A549 (cell line): ENCODE measurements around the gene LUZP1. TPM values are rescaled to one million over a fixed set of nuclear protein-coding genes. Genes with fewer than 3 reads are reported as not detected.

Source experiments
- ATAC-seq, 2 experiments: fragments of 200-7000 bp in 1 of 2; fragments of >200 bp in 1 of 2; cut with Nextera tagmentation in 1 of 2; cut with Tn5 transposase in 1 of 2; 3 replicates each; pipeline versions ENCODE4 v1.8.0 to v1.9.1; 2018 to 2020; ENCODE audit warnings: mild to moderate bottlenecking in 1 of 2, moderate library complexity in 1 of 2
- CTCF ChIA-PET: fragments of 300-600 bp; sonication (Branson Sonifier 250); formaldehyde crosslinking; extraction: SDS; loops from one replicate; lab custom pipeline; 2021; ENCODE audit warnings: antibody characterized with exemption, inconsistent platforms; lab: Yijun Ruan, JAX
- POLR2A ChIA-PET: fragments of 350-600 bp; formaldehyde crosslinking; extraction: SDS; loops from one replicate; lab custom pipeline; 2021; ENCODE audit warnings: antibody characterized with exemption, inconsistent platforms; lab: Yijun Ruan, JAX
- DNase-seq, 2 experiments: peaks; one replicate each; pipeline versions ENCODE4 v3.0.0 to v3.0.0-alpha.2; 2011 to 2016; ENCODE audit warnings: low read depth in 1 of 2, low spot score in 1 of 2
- FAIRE-seq: peaks from 2 replicates; lab custom pipeline; 2011; peaks lifted over from hg19 to GRCh38; lab: Jason Lieb, UNC
- H3K27ac ChIP-seq, 2 experiments: fragments of >200 bp; sonication (Bioruptor Twin); formaldehyde crosslinking; 3 replicates each; pipeline ENCODE4 v1.5.1; 2016 to 2017
- H3K4me1 ChIP-seq: fragments of >200 bp; sonication (Bioruptor Twin); formaldehyde crosslinking; 3 replicates; pipeline ENCODE4 v1.6.1; 2016
- H3K4me2 ChIP-seq: fragments of >200 bp; sonication (Bioruptor Twin); formaldehyde crosslinking; 3 replicates; pipeline ENCODE4 v1.6.1; 2016
- H3K4me3 ChIP-seq: fragments of >200 bp; sonication (Bioruptor Twin); formaldehyde crosslinking; 3 replicates; pipeline ENCODE4 v1.5.1; 2016
- H3K9me3 ChIP-seq: fragments of >200 bp; sonication (Bioruptor Twin); formaldehyde crosslinking; 3 replicates; pipeline ENCODE4 v1.6.1; 2016
- BHLHE40 ChIP-seq: IDR thresholded peaks from 2 replicates; pipeline ENCODE4 v1.6.1; 2012; ENCODE audit warnings: low read depth, low read length, inconsistent platforms
- CHD4 ChIP-seq: fragments of 200-600 bp; sonication (generic); IDR thresholded peaks from 2 replicates; pipeline ENCODE4 v1.6.1; 2016; ENCODE audit warnings: antibody characterized with exemption, mild to moderate bottlenecking, borderline replicate concordance
- E2F6 ChIP-seq: IDR thresholded peaks from 2 replicates; pipeline ENCODE4 v1.6.1; 2012; ENCODE audit warnings: low read depth, borderline replicate concordance
- EHMT2 ChIP-seq: fragments of 200-600 bp; sonication (generic); IDR thresholded peaks from 2 replicates; pipeline ENCODE4 v1.6.1; 2016; ENCODE audit warnings: antibody characterized with exemption, low read depth, mild to moderate bottlenecking, moderate library complexity
- ESRRA ChIP-seq: fragments of 150-350 bp; IDR thresholded peaks from 2 replicates; pipeline ENCODE4 v1.6.1; 2014; ENCODE audit warnings: mild to moderate bottlenecking, low read length, borderline replicate concordance
- FOSL2 ChIP-seq, 2 experiments: fragments of 450-650 bp in 1 of 2; fragments of >200 bp in 1 of 2; sonication (Bioruptor Twin) in 1 of 2; formaldehyde crosslinking; IDR thresholded peaks; 2 replicates each; pipeline versions ENCODE4 v1.5.0 to v1.6.1; 2016 to 2020; ENCODE audit warnings: mild to moderate bottlenecking in 1 of 2, moderate library complexity in 1 of 2
- GATA3 ChIP-seq: IDR thresholded peaks from 2 replicates; pipeline ENCODE4 v1.6.1; 2012; ENCODE audit warnings: borderline replicate concordance
- HDAC2 ChIP-seq: fragments of 200-600 bp; sonication (generic); IDR thresholded peaks from 2 replicates; pipeline ENCODE4 v1.6.1; 2016
- HEYL ChIP-seq: fragments of 250-450 bp; sonication (Bioruptor Pico); IDR thresholded peaks from 2 replicates; pipeline ENCODE4 v1.8.0; 2021; ENCODE audit warnings: mild to moderate bottlenecking, moderate library complexity
- HOXB13 ChIP-seq: fragments of 250-450 bp; sonication (Bioruptor Pico); IDR thresholded peaks from 2 replicates; pipeline ENCODE4 v1.5.0; 2020; ENCODE audit warnings: low read depth, mild to moderate bottlenecking, moderate library complexity
- JUN ChIP-seq, 2 experiments: fragments of >200 bp; sonication (Bioruptor Twin); formaldehyde crosslinking; IDR thresholded peaks; 2 replicates in 1 of 2; 3 replicates in 1 of 2; pipeline ENCODE4 v1.6.1; 2016 to 2017
- MAFK ChIP-seq: fragments of 450-650 bp; IDR thresholded peaks from 2 replicates; pipeline ENCODE4 v1.6.1; 2014; ENCODE audit not compliant: partially characterized antibody
- MAX ChIP-seq: IDR thresholded peaks from 2 replicates; pipeline ENCODE4 v1.6.1; 2012
- MAZ ChIP-seq: fragments of 150-350 bp; IDR thresholded peaks from 2 replicates; pipeline ENCODE4 v1.6.1; 2014; ENCODE audit warnings: antibody characterized with exemption, low read depth, low read length, borderline replicate concordance
- NR3C1 ChIP-seq: fragments of >200 bp; sonication (Bioruptor Twin); formaldehyde crosslinking; IDR thresholded peaks from 3 replicates; pipeline ENCODE4 v1.6.1; 2017
- POLR2A ChIP-seq: IDR thresholded peaks from 2 replicates; pipeline ENCODE4 v1.6.1; 2012; ENCODE audit warnings: mild to moderate bottlenecking, low read length
- POLR2AphosphoS2 ChIP-seq: conservative IDR thresholded peaks from 2 replicates; pipeline ENCODE4 v1.6.1; 2012; ENCODE audit warnings: low read length, improper control_type of control experiment, inconsistent platforms
- RAD21 ChIP-seq, 2 experiments: fragments of >200 bp in 1 of 2; sonication (Bioruptor Twin) in 1 of 2; formaldehyde crosslinking in 1 of 2; IDR thresholded peaks in 1 of 2; conservative IDR thresholded peaks in 1 of 2; 2 replicates in 1 of 2; 3 replicates in 1 of 2; pipeline ENCODE4 v1.6.1; 2012 to 2018; ENCODE audit warnings: inconsistent platforms in 1 of 2
- RARB ChIP-seq: fragments of 250-450 bp; sonication (Bioruptor Pico); IDR thresholded peaks from 2 replicates; pipeline ENCODE4 v1.8.0; 2021; ENCODE audit warnings: mild to moderate bottlenecking, moderate library complexity
- RCOR1 ChIP-seq: fragments of 150-350 bp; IDR thresholded peaks from 2 replicates; pipeline ENCODE4 v1.6.1; 2014; ENCODE audit warnings: antibody characterized with exemption, low read length, low read depth
- REST ChIP-seq: fragments of 200-600 bp; sonication (generic); IDR thresholded peaks from 2 replicates; pipeline ENCODE4 v1.6.1; 2016; ENCODE audit warnings: antibody characterized with exemption, mild to moderate bottlenecking, moderate library complexity
- SREBF2 ChIP-seq: fragments of 450-650 bp; IDR thresholded peaks from 2 replicates; pipeline ENCODE4 v1.6.1; 2014; ENCODE audit warnings: mild to moderate bottlenecking, moderate library complexity
- ZFP36 ChIP-seq: fragments of 450-650 bp; IDR thresholded peaks from 2 replicates; pipeline ENCODE4 v1.6.1; 2014; ENCODE audit warnings: borderline replicate concordance; ENCODE audit not compliant: partially characterized antibody
- ZSCAN20 ChIP-seq: fragments of 250-450 bp; sonication (Bioruptor Pico); IDR thresholded peaks from 2 replicates; pipeline ENCODE4 v1.8.0; 2022; ENCODE audit warnings: mild to moderate bottlenecking, moderate library complexity
- whole genome bisulfite sequencing: methylation state at CpG from one replicate; pipeline ENCODE4 v1.1.6; 2017; ENCODE audit errors: missing lambda C conversion rate; 5-methylcytosine and 5-hydroxymethylcytosine counted together
- polyA plus RNA-seq, 4 experiments: library from polyadenylated mRNA; depleted of rRNA in 3 of 4; stranded (reverse); fragments of >200 nt; fragmentation: RNase III in 1 of 4; extraction: RNeasy Plus Mini Kit Qiagen cat#74134 plus additional on column Dnase treatment in 1 of 4; gene quantifications; 2 replicates in 3 of 4; 3 replicates in 1 of 4; pipeline ENCODE4 v1.2.3, GENCODE V29; 2011 to 2017
- TF ChIP-seq, protein P1 (sequence below): fragments of 250-450 bp; sonication (Bioruptor Pico); IDR thresholded peaks from 2 replicates; pipeline ENCODE4 v1.5.0; 2020; ENCODE audit warnings: low read depth, mild to moderate bottlenecking, moderate library complexity

Gene LUZP1
- polyA plus RNA-seq, 2 of the 4 experiments (the other 2 are of a cell fraction) = 18.2 to 26.2 TPM

DNA sequence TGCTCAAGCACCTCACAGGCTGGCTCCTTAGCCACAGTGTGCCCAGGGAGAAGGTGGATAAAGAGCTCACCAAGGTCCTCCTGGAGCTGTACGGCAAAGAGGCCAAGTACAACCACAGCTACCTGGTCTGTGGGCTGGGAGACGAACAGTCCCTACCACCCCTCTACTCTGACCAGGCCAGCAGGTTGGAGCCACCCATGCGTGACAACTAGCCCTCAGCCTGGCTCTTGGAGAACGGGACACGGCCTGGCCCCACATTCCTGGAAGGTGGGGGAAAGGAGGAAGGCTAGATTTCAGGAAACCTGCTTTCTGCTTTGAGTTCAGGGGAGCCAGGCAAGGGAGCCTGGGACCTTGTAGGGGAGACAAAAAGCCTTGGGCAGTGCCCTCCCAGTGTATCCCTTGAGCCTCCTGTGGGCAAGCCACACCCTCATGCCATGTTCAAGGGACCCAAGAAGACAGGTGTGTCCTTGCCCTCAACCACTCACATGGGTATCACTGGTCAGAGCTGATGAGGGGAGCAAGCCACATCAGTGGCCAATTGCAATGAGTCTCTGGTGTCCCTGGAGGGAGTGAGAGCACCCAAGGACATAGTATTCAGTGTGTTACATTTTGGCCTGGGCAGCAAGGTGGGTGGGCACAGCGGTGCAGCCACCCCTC is 27.6 kb downstream of the LUZP1 start:
- H3K4me3 ChIP-seq = no peak overlapping the region
- 94% methylated on average over 2 of the region's 6 CpGs for WGBS

GRCh38 chr1:23135268-23135667 is 33.4 kb downstream of the LUZP1 start:
- Histone ChIP-seq H3K4me3 (no peak overlapping the region), H3K27ac (no peak overlapping the region), H3K4me2 (no peak overlapping the region), H3K9me3 (no peaks in the 10 kb centered on the region), H3K4me1 (peaks cover 17% of the 10 kb centered on the region; the same call in 2 of the 3 replicates)
- POLR2A ChIA-PET = no interaction called here
- FAIRE-seq = no peak
- CTCF ChIA-PET = no interaction called here
- no peak for DNase-seq
- no peak for TF ChIP-seq SREBF2
- TF ChIP-seq RAD21 (conservative IDR thresholded peaks at IDR 0.05 in 1 of 2, IDR thresholded peaks at IDR 0.05 in 1 of 2) = no peak
- no peak for TF ChIP-seq MAZ
- no peak for TF ChIP-seq RCOR1
- no peak for TF ChIP-seq MAFK
- TF ChIP-seq REST = no peak
- no peak for TF ChIP-seq EHMT2
- TF ChIP-seq POLR2AphosphoS2 = no peak
- TF ChIP-seq JUN (IDR thresholded peaks at IDR 0.05) = no peak
- no peak for ATAC-seq
- WGBS = 92% methylated on average over 2 of the region's 2 CpGs

More for the DNA sequence above, 27.6 kb downstream of the LUZP1 start:
- no peaks in the 10 kb centered on the region for H3K9me3 ChIP-seq
- H3K27ac ChIP-seq = no peak overlapping the region
- DNase-seq (no peak), ATAC-seq (peak; percentile 39 to 52; a peak in 4 of 6 replicates), FAIRE-seq (no peak)
- POLR2A ChIA-PET = no interaction called here
- CTCF ChIA-PET = interaction anchor here (0.9 to 1.5 kb wide), 4 partner anchors 26 to 164 kb away, joined by 3 read pairs; partner anchors contain the start of gene HTR1D
- no peaks in the 10 kb centered on the region; the same call in 2 of the 3 replicates for H3K4me1 ChIP-seq
- no peak overlapping the region for H3K4me2 ChIP-seq
- no peak for TF ChIP-seq E2F6
- TF ChIP-seq SREBF2 = no peak
- no peak for TF ChIP-seq FOSL2 (IDR thresholded peaks at IDR 0.05)
- no peak for TF ChIP-seq FOSL2 (CRISPR knock-in tag; IDR thresholded peaks at IDR 0.05)
- TF ChIP-seq ZFP36 = no peak
- TF ChIP-seq HEYL (CRISPR knock-in tag) = no peak
- TF ChIP-seq POLR2A = no peak
- no peak for TF ChIP-seq GATA3
- no peak for TF ChIP-seq ESRRA
- no peak for TF ChIP-seq MAX
- no peak for TF ChIP-seq ZSCAN20 (CRISPR knock-in tag)
- TF ChIP-seq, protein P1, sequence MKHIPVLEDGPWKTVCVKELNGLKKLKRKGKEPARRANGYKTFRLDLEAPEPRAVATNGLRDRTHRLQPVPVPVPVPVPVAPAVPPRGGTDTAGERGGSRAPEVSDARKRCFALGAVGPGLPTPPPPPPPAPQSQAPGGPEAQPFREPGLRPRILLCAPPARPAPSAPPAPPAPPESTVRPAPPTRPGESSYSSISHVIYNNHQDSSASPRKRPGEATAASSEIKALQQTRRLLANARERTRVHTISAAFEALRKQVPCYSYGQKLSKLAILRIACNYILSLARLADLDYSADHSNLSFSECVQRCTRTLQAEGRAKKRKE (CRISPR knock-in tag) = no peak
- TF ChIP-seq HOXB13 (CRISPR knock-in tag) = no peak
- TF ChIP-seq HDAC2 = no peak
- no peak for TF ChIP-seq RARB (CRISPR knock-in tag)
- no peak for TF ChIP-seq BHLHE40
- TF ChIP-seq CHD4 = no peak
- no peak for TF ChIP-seq NR3C1
